IMR-90 (cell line): ENCODE measurements around the gene ZNF320.
A peak's percentile ranks its signal among the peaks of the same experiment; 100 is the strongest.

Experiments used
- CEBPB ChIP-seq: IDR thresholded peaks from 2 replicates; pipeline ENCODE4 v1.6.1; 2012; ENCODE audit warnings: low read depth, low read length, improper control_type of control experiment
- CTCF ChIP-seq: conservative IDR thresholded peaks from 2 replicates; pipeline ENCODE4 v1.5.1; 2012; ENCODE audit warnings: mild to moderate bottlenecking, low read depth, low read length, improper control_type of control experiment
- MXI1 ChIP-seq: IDR thresholded peaks from 2 replicates; pipeline ENCODE4 v1.6.1; 2012; ENCODE audit warnings: low read depth, mild to moderate bottlenecking, low read length, moderate library complexity, borderline replicate concordance
- NFE2L2 ChIP-seq: fragments of 150-350 bp; IDR thresholded peaks from 2 replicates; pipeline ENCODE4 v1.6.1; 2016; ENCODE audit warnings: low read depth, mild to moderate bottlenecking, low read length
- POLR2A ChIP-seq: IDR thresholded peaks from 2 replicates; pipeline ENCODE4 v1.6.1; 2012; ENCODE audit warnings: mild to moderate bottlenecking, low read depth, low read length
- RAD21 ChIP-seq: IDR thresholded peaks from 2 replicates; pipeline ENCODE4 v1.6.1; 2012; ENCODE audit warnings: low read length, improper control_type of control experiment
- RCOR1 ChIP-seq: IDR thresholded peaks from 2 replicates; pipeline ENCODE4 v1.6.1; 2012; ENCODE audit warnings: mild to moderate bottlenecking, low read length, improper control_type of control experiment; ENCODE audit not compliant: insufficient replicate concordance
- SMC3 ChIP-seq: fragments of 150-350 bp; IDR thresholded peaks from 2 replicates; pipeline ENCODE4 v1.6.1; 2016; ENCODE audit warnings: low read depth, mild to moderate bottlenecking, antibody characterized with exemption, low read length, moderate library complexity
- USF2 ChIP-seq: fragments of 150-350 bp; IDR thresholded peaks from 2 replicates; pipeline ENCODE4 v1.6.1; 2017; ENCODE audit warnings: mild to moderate bottlenecking, antibody characterized with exemption, low read length, low read depth

- peak; percentile 61; the same call in 1 of the 2 replicates for TF ChIP-seq POLR2A
- no peak for TF ChIP-seq CTCF
- no peak for TF ChIP-seq CEBPB
- TF ChIP-seq USF2: no peak
- TF ChIP-seq RCOR1: no peak
- TF ChIP-seq RAD21: no peak
- no peak for TF ChIP-seq SMC3
- TF ChIP-seq MXI1: no peak; the same call in 1 of the 2 replicates
- no peak for TF ChIP-seq NFE2L2
These were observed at the start of gene ZNF320 for GRCh38 chr19:52897138-52897935.
